ENCODE results near the gene ZDHHC3. TPM values are rescaled to one million over a fixed set of nuclear protein-coding genes. Genes with fewer than 3 reads are reported as not detected.

ZDHHC3 gene
- total RNA-seq, 1 experiment from 2014 or later, result 58.0 TPM

GRCh38 chr3:44974416-44974815 is 1.6 kb downstream of the ZDHHC3 start:
- no peak for ATAC-seq
- no peaks in the 10 kb centered on the region for H3K36me3 Mint-ChIP-seq
- CTCF ChIA-PET, result interaction anchor here (2.0 kb wide), 1 partner anchor 60 kb away, joined by 8 read pairs; no protein-coding TSS in a partner anchor
- DNase-seq (ENCODE audit: low spot score), result no peak
- peak overlapping the region; percentile 99 for H3K4me3 Mint-ChIP-seq
- no peaks in the 10 kb centered on the region for H3K27me3 Mint-ChIP-seq (ENCODE audit: low read depth)
- no peaks in the 10 kb centered on the region for H3K9me3 Mint-ChIP-seq
- TF ChIP-seq JAZF1 (CRISPR knock-in tag; IDR thresholded peaks at IDR 0.05) (no peak), E2F5 (CRISPR knock-in tag; IDR thresholded peaks at IDR 0.05) (no peak), CREB1 (CRISPR knock-in tag; IDR thresholded peaks at IDR 0.05) (no peak), E2F4 (CRISPR knock-in tag; IDR thresholded peaks at IDR 0.05; ENCODE audit: borderline replicate concordance, low read depth) (no peak), ZNF121 (CRISPR knock-in tag; IDR thresholded peaks at IDR 0.05) (no peak), ZNF416 (CRISPR knock-in tag; IDR thresholded peaks at IDR 0.05) (no peak), ZNF263 (CRISPR knock-in tag; IDR thresholded peaks at IDR 0.05; ENCODE audit: low read depth) (no peak), JUN (CRISPR knock-in tag; IDR thresholded peaks at IDR 0.05) (no peak), IRF2 (CRISPR knock-in tag; IDR thresholded peaks at IDR 0.05; ENCODE audit: borderline replicate concordance, low read depth) (no peak), STAT6 (CRISPR knock-in tag; conservative IDR thresholded peaks at IDR 0.05; ENCODE audit: low read depth) (no peak), FOXJ3 (CRISPR knock-in tag; IDR thresholded peaks at IDR 0.05; ENCODE audit: borderline replicate concordance) (no peak), ZNF317 (CRISPR knock-in tag; IDR thresholded peaks at IDR 0.05; ENCODE audit: borderline replicate concordance, low read depth) (no peak), AFF4 (CRISPR knock-in tag; IDR thresholded peaks at IDR 0.05; ENCODE audit: borderline replicate concordance) (no peak)
- POLR2A ChIA-PET, result no interaction called here
- peak overlapping the region; percentile 71; the same call in 1 of the 2 replicates for H3K27ac Mint-ChIP-seq
- H3K4me1 Mint-ChIP-seq, result peaks cover 24% of the 10 kb centered on the region

GRCh38 chr3:44970926-44971490 is 5.0 kb downstream of the ZDHHC3 start:
- no peak for ATAC-seq
- no peaks in the 10 kb centered on the region for H3K36me3 Mint-ChIP-seq
- no peak for DNase-seq (ENCODE audit: low spot score)
- ChIA-PET CTCF (no interaction called here), POLR2A (no interaction called here)
- no peaks in the 10 kb centered on the region for H3K27me3 Mint-ChIP-seq (ENCODE audit: low read depth)
- no peak overlapping the region for H3K27ac Mint-ChIP-seq
- no peak overlapping the region for H3K4me3 Mint-ChIP-seq
- peaks cover 17% of the 10 kb centered on the region for H3K4me1 Mint-ChIP-seq
- no peaks in the 10 kb centered on the region for H3K9me3 Mint-ChIP-seq
- TF ChIP-seq GRHL2 (CRISPR knock-in tag; IDR thresholded peaks at IDR 0.05; ENCODE audit: insufficient replicate concordance, severe bottlenecking) (no peak), USF2 (CRISPR knock-in tag; IDR thresholded peaks at IDR 0.05) (no peak), ZNF281 (CRISPR knock-in tag; IDR thresholded peaks at IDR 0.05) (no peak), SP1 (CRISPR knock-in tag; conservative IDR thresholded peaks at IDR 0.05) (no peak), PRRX2 (CRISPR knock-in tag; IDR thresholded peaks at IDR 0.05) (no peak), ZBTB21 (CRISPR knock-in tag; IDR thresholded peaks at IDR 0.05; ENCODE audit: borderline replicate concordance) (no peak), ZSCAN18 (CRISPR knock-in tag; IDR thresholded peaks at IDR 0.05) (no peak), JUN (CRISPR knock-in tag; IDR thresholded peaks at IDR 0.05) (no peak)
